Measurements from ENCODE around the gene CSNK1E. TPM values are rescaled to one million over a fixed set of nuclear protein-coding genes. Genes with fewer than 3 reads are reported as not detected.

Gene CSNK1E
- polyA plus RNA-seq, 1 donor (not counting 4 experiments of a cell fraction or from before 2014, with no cell fraction given): 168 TPM

DNA sequence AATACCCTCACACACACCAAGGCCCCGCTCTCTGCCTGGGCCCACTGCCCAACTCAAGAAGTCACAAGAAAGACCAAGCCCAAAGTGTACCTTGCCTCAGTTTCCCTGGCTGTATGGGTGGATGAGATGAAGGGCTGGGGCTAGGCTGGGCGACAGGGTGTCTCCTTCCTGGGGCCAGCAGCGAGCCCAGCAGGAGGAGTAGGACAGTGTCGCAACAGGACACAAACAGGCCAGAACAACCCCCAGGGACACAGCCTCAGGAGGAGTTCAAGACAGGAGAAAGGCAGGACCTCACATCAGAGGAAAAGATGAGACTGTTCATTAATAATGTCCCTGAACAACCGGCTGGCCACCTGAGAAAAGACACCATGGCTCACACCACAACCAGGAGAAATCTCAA is 13.3 kb downstream of the CSNK1E start:
- H2AFZ ChIP-seq (ENCODE audit: control insufficient read depth, low read length): no peak overlapping the region
- no peaks in the 10 kb centered on the region for H3K27me3 ChIP-seq (ENCODE audit: control insufficient read depth, extremely low read depth, insufficient read depth, low read length)
- peaks cover 59% of the 10 kb centered on the region for H3K4me1 ChIP-seq (ENCODE audit: control insufficient read depth, extremely low read depth, insufficient read depth, low read length)
- no peak overlapping the region for H3K4me3 ChIP-seq (ENCODE audit: control insufficient read depth in 2 of 3, extremely low read depth in 1 of 3, insufficient read depth in 2 of 3, low read depth in 1 of 3, low read length in 3 of 3)
- FAIRE-seq (no peak), DNase-seq (ENCODE audit: low read depth, low spot score) (no peak)
- TF ChIP-seq, protein P1, sequence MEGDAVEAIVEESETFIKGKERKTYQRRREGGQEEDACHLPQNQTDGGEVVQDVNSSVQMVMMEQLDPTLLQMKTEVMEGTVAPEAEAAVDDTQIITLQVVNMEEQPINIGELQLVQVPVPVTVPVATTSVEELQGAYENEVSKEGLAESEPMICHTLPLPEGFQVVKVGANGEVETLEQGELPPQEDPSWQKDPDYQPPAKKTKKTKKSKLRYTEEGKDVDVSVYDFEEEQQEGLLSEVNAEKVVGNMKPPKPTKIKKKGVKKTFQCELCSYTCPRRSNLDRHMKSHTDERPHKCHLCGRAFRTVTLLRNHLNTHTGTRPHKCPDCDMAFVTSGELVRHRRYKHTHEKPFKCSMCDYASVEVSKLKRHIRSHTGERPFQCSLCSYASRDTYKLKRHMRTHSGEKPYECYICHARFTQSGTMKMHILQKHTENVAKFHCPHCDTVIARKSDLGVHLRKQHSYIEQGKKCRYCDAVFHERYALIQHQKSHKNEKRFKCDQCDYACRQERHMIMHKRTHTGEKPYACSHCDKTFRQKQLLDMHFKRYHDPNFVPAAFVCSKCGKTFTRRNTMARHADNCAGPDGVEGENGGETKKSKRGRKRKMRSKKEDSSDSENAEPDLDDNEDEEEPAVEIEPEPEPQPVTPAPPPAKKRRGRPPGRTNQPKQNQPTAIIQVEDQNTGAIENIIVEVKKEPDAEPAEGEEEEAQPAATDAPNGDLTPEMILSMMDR (optimal IDR thresholded peaks at IDR 0.05 in 1 of 3, IDR thresholded peaks at IDR 0.05 in 1 of 3, conservative IDR thresholded peaks at IDR 0.05 in 1 of 3; ENCODE audit: extremely low read depth in 1 of 3, insufficient read depth in 2 of 3, low read length in 3 of 3): no peak
- TF ChIP-seq EZH2 (IDR thresholded peaks at IDR 0.05; ENCODE audit: low read length): no peak
- H3K79me2 ChIP-seq (ENCODE audit: control insufficient read depth, insufficient read depth, low read length): peaks cover 86% of the 10 kb centered on the region
- H3K4me2 ChIP-seq (ENCODE audit: control insufficient read depth, extremely low read depth, insufficient read depth, low read depth, low read length): no peak overlapping the region
- H3K9me3 ChIP-seq (ENCODE audit: control insufficient read depth, low read depth, low read length): no peaks in the 10 kb centered on the region
- H3K9me1 ChIP-seq (ENCODE audit: control insufficient read depth, extremely low read depth, insufficient read depth, low read length): peaks cover 5% of the 10 kb centered on the region
- H3K36me3 ChIP-seq (ENCODE audit: control insufficient read depth in 2 of 2, extremely low read depth in 1 of 2, insufficient read depth in 2 of 2, low read length in 2 of 2): peaks cover 41 to 51% of the 10 kb centered on the region in 2 experiments
- dilution Hi-C loops (cut with MboI; ENCODE audit: extremely low pct_ligation_motif_present, low sequenced_read_pairs): no loop called here
- H3K9ac ChIP-seq (ENCODE audit: control insufficient read depth, extremely low read depth, insufficient read depth, low read length): no peak overlapping the region
- peaks cover 43% of the 10 kb centered on the region for H4K20me1 ChIP-seq (ENCODE audit: control insufficient read depth, extremely low read depth, insufficient read depth, low read length)
- H3K27ac ChIP-seq (ENCODE audit: control insufficient read depth, insufficient read depth, low read length): peak overlapping the region; percentile 4

DNA sequence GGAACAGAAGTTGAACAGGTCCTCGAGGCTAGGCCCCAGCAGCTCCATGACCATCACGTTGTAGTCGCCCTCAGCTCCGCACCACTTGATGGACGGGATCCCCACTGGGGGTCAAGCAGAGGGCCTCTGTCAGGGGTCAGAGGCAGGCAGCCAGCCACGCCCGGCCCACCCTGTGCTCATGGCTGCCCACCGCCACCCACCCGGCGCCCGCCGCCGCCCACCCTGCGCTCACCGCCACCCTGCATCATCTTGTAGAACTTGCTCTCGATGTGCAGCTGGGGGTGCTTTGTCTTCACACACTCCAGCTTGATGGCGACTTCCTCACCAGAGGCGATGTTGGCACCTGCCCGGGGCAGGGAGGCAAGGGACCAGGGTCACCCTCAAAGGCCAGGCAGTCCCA is 14.3 kb downstream of the CSNK1E start:
- no peaks in the 10 kb centered on the region for H3K27me3 ChIP-seq (ENCODE audit: control insufficient read depth, extremely low read depth, insufficient read depth, low read length)
- H3K27ac ChIP-seq (ENCODE audit: control insufficient read depth, insufficient read depth, low read length): no peak overlapping the region
- peaks cover 33% of the 10 kb centered on the region for H4K20me1 ChIP-seq (ENCODE audit: control insufficient read depth, extremely low read depth, insufficient read depth, low read length)
- no peak for TF ChIP-seq EZH2 (IDR thresholded peaks at IDR 0.05; ENCODE audit: low read length)
- TF ChIP-seq, protein P1 (optimal IDR thresholded peaks at IDR 0.05 in 1 of 3, IDR thresholded peaks at IDR 0.05 in 1 of 3, conservative IDR thresholded peaks at IDR 0.05 in 1 of 3; ENCODE audit: extremely low read depth in 1 of 3, insufficient read depth in 2 of 3, low read length in 3 of 3): no peak
- FAIRE-seq: no peak
- no peak for DNase-seq (ENCODE audit: low read depth, low spot score)
- no peak overlapping the region for H3K9ac ChIP-seq (ENCODE audit: control insufficient read depth, extremely low read depth, insufficient read depth, low read length)
- H2AFZ ChIP-seq (ENCODE audit: control insufficient read depth, low read length): no peak overlapping the region
- dilution Hi-C loops (cut with MboI; ENCODE audit: extremely low pct_ligation_motif_present, low sequenced_read_pairs): no loop called here
- H3K79me2 ChIP-seq (ENCODE audit: control insufficient read depth, insufficient read depth, low read length): peaks cover 80% of the 10 kb centered on the region
- no peak overlapping the region for H3K4me2 ChIP-seq (ENCODE audit: control insufficient read depth, extremely low read depth, insufficient read depth, low read depth, low read length)
- peaks cover 5% of the 10 kb centered on the region for H3K9me1 ChIP-seq (ENCODE audit: control insufficient read depth, extremely low read depth, insufficient read depth, low read length)
- H3K4me3 ChIP-seq (ENCODE audit: control insufficient read depth in 2 of 3, extremely low read depth in 1 of 3, insufficient read depth in 2 of 3, low read depth in 1 of 3, low read length in 3 of 3): no peak overlapping the region
- no peaks in the 10 kb centered on the region for H3K9me3 ChIP-seq (ENCODE audit: control insufficient read depth, low read depth, low read length)
- peaks cover 62% of the 10 kb centered on the region for H3K4me1 ChIP-seq (ENCODE audit: control insufficient read depth, extremely low read depth, insufficient read depth, low read length)
- H3K36me3 ChIP-seq (ENCODE audit: control insufficient read depth in 2 of 2, extremely low read depth in 1 of 2, insufficient read depth in 2 of 2, low read length in 2 of 2): peaks cover 38 to 50% of the 10 kb centered on the region in 2 experiments
